IPS-11a (cell line): ENCODE measurements around the gene VPS37D.
A peak's percentile ranks its signal among the peaks of the same experiment; 100 is the strongest.

Experiments used
- H3K4me3 ChIP-seq: one replicate; pipeline ENCODE4 v1.5.1; 2013; ENCODE audit warnings: low read depth, low read length, control low read depth

The VPS37D gene

GRCh38 chr7:73678862-73679261 lies 11.2 kb downstream of the VPS37D start:
- no peak overlapping the region for H3K4me3 ChIP-seq

- H3K4me3 ChIP-seq: no peak overlapping the region
Measured at GRCh38 chr7:73679709-73680108, 12.1 kb downstream of the VPS37D start.

- H3K4me3 ChIP-seq: no peak overlapping the region
Measured at GRCh38 chr7:73680501-73680900, 12.9 kb downstream of the VPS37D start.

- H3K4me3 ChIP-seq: no peak overlapping the region
Measured at GRCh38 chr7:73681031-73681430, 13.4 kb downstream of the VPS37D start.

GRCh38 chr7:73682745-73683055 lies 15.1 kb downstream of the VPS37D start:
- peak overlapping the region; percentile 99 for H3K4me3 ChIP-seq

GRCh38 chr7:73683056-73683787 lies 15.6 kb downstream of the VPS37D start, which contains the start of the genes BUD23 and DNAJC30:
Gene BUD23, plus strand, starts transcription at chr7:73683597. Its CDS starts 29 bp downstream, at chr7:73683626.
Gene DNAJC30, minus strand, starts transcription at chr7:73683453. Its CDS starts 30 bp downstream, at chr7:73683423.
- H3K4me3 ChIP-seq: peak within 1 kb of the TSS; percentile 99

- peak overlapping the region; percentile 99 for H3K4me3 ChIP-seq
Measured at GRCh38 chr7:73683788-73684693, 16.4 kb downstream of the VPS37D start.

GRCh38 chr7:73685311-73685710 lies 17.7 kb downstream of the VPS37D start:
- no peak overlapping the region for H3K4me3 ChIP-seq

- no peak overlapping the region for H3K4me3 ChIP-seq
Measured at GRCh38 chr7:73688288-73688687, 20.7 kb downstream of the VPS37D start.

- H3K4me3 ChIP-seq: no peak overlapping the region
Measured at GRCh38 chr7:73690646-73691045, 23.0 kb downstream of the VPS37D start.

- H3K4me3 ChIP-seq: no peak overlapping the region
Measured at GRCh38 chr7:73696372-73696771, 28.7 kb downstream of the VPS37D start.

- H3K4me3 ChIP-seq: no peak overlapping the region
Measured at GRCh38 chr7:73698410-73698809, 30.8 kb downstream of the VPS37D start.

- no peak overlapping the region for H3K4me3 ChIP-seq
Measured at GRCh38 chr7:73699370-73700068, 31.9 kb downstream of the VPS37D start.

GRCh38 chr7:73700069-73700423 lies 32.4 kb downstream of the VPS37D start:
- H3K4me3 ChIP-seq: no peak overlapping the region

GRCh38 chr7:73700581-73701134 lies 33.0 kb downstream of the VPS37D start:
- no peak overlapping the region for H3K4me3 ChIP-seq

- H3K4me3 ChIP-seq: no peak overlapping the region
Measured at GRCh38 chr7:73701357-73701995, 33.8 kb downstream of the VPS37D start.

GRCh38 chr7:73702226-73702625 lies 34.6 kb downstream of the VPS37D start:
- H3K4me3 ChIP-seq: no peak overlapping the region

GRCh38 chr7:73702665-73703064 lies 35.0 kb downstream of the VPS37D start:
- no peak overlapping the region for H3K4me3 ChIP-seq

GRCh38 chr7:73703225-73703624 lies 35.6 kb downstream of the VPS37D start:
- peak overlapping the region; percentile 5 for H3K4me3 ChIP-seq

- H3K4me3 ChIP-seq: peak overlapping the region; percentile 5
Measured at GRCh38 chr7:73703757-73704639, 36.4 kb downstream of the VPS37D start.
